ENCODE results near the gene MAML3.

GRCh38 chr4:139920486-139921002, 233.4 kb downstream of the MAML3 start:
- TF ChIP-seq, protein P1, sequence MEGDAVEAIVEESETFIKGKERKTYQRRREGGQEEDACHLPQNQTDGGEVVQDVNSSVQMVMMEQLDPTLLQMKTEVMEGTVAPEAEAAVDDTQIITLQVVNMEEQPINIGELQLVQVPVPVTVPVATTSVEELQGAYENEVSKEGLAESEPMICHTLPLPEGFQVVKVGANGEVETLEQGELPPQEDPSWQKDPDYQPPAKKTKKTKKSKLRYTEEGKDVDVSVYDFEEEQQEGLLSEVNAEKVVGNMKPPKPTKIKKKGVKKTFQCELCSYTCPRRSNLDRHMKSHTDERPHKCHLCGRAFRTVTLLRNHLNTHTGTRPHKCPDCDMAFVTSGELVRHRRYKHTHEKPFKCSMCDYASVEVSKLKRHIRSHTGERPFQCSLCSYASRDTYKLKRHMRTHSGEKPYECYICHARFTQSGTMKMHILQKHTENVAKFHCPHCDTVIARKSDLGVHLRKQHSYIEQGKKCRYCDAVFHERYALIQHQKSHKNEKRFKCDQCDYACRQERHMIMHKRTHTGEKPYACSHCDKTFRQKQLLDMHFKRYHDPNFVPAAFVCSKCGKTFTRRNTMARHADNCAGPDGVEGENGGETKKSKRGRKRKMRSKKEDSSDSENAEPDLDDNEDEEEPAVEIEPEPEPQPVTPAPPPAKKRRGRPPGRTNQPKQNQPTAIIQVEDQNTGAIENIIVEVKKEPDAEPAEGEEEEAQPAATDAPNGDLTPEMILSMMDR (IDR thresholded peaks at IDR 0.05 in 8 of 11, conservative IDR thresholded peaks at IDR 0.05 in 3 of 11) = no peak
- TF ChIP-seq POLR2A (IDR thresholded peaks at IDR 0.05) = no peak

Data from spleen (tissue), 7 donors.